Measurements from ENCODE around the gene MYO1E.

The MYO1E gene

DNA sequence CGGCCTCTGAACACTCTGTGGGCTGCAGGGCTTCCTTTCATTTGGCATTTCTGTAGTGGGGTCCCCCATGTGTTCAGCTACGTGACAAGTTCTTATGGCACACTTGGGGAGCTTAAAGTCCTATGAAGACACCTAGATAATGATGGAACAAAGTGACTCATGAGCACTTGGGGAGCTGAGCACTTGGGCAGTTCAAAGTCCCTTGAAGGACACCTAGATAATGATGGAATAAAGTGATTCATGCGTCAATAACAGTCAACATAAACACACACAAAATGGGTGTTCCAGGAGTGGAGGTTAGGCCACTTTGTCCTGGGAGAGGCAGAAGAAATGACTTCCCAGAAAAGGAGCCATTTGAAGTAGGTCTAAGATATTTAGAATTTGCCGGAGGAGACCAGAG lies 99.4 kb downstream of the MYO1E start:
- no peak for DNase-seq (ENCODE audit: low read depth, low spot score)
- Histone ChIP-seq H3K9me3 (ENCODE audit: low read depth, low read length) (no peaks in the 10 kb centered on the region), H3K9ac (ENCODE audit: insufficient read length) (no peak overlapping the region), H3K36me3 (ENCODE audit: insufficient read depth, low read length) (no peaks in the 10 kb centered on the region), H3K27ac (no peak overlapping the region), H3K4me3 (no peak overlapping the region)
- TF ChIP-seq EZH2 (IDR thresholded peaks at IDR 0.05): no peak
- no peak for TF ChIP-seq FOXP2 (optimal IDR thresholded peaks at IDR 0.05; ENCODE audit: control extremely low read depth, extremely low read length, insufficient read depth)
- TF ChIP-seq POLR2AphosphoS5 (IDR thresholded peaks at IDR 0.05; ENCODE audit: borderline replicate concordance, low read depth, low read length): no peak

DNA sequence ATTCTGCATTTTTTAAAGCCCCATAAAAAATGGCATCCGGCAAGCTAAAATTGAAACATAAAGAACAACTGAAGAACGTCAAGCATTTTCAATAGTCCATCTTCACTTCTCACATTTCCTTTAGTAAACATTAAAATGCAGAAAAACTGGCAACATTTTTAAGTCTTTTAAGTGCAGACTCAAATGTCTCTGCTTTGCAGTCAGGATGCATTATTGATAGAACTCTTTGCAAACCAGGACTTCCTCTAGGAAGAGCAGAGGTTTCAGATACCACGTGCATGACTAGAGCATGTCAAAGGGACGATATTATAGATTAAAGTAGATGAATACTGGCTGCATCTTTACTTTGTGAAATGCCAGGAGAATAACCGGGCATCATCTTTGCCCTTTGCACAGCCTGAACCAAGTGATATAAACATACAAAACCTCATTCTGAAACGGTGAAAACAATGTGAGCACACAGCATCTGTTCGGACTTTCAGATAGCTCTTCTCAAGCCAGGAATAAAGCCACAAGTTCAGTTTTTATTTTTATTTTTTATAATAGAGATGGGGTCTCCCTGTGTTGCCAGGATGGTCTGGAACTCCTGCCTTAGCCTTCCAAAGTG lies 101.0 kb downstream of the MYO1E start:
- Histone ChIP-seq H3K9ac (ENCODE audit: insufficient read length) (no peak overlapping the region), H3K9me3 (ENCODE audit: low read depth, low read length) (no peaks in the 10 kb centered on the region), H3K4me3 (no peak overlapping the region), H3K36me3 (ENCODE audit: insufficient read depth, low read length) (no peaks in the 10 kb centered on the region), H3K27ac (no peak overlapping the region)
- DNase-seq (ENCODE audit: low read depth, low spot score): no peak
- TF ChIP-seq FOXP2 (optimal IDR thresholded peaks at IDR 0.05; ENCODE audit: control extremely low read depth, extremely low read length, insufficient read depth): no peak
- no peak for TF ChIP-seq EZH2 (IDR thresholded peaks at IDR 0.05)
- no peak for TF ChIP-seq POLR2AphosphoS5 (IDR thresholded peaks at IDR 0.05; ENCODE audit: borderline replicate concordance, low read depth, low read length)

DNA sequence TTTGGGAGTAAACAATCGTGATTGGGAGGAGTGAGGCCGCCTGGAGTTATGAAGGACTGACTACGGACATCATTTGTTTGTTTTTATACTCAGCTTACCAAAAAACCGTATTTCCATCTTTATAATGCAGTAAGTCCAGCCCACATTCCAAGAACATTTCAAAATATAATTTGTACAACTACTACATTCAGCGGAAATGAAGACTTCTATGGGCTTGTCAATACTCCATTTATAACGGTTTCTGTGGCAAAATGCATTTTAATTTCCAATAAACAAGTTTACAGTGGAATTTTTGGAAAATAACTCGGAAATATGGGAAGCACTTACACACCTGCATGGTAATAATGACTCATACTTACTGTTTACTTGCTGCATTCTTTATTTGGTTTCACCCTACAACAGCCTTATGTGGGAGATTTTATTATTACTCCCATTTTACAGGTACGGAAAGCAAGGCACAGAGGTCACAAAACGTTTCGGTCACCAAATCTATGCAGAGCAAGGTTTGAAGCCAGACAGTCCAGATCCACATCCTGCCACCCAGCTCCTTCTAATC lies 103.7 kb downstream of the MYO1E start:
- Histone ChIP-seq H3K4me3 (no peak overlapping the region), H3K9me3 (ENCODE audit: low read depth, low read length) (no peaks in the 10 kb centered on the region), H3K27ac (no peak overlapping the region), H3K36me3 (ENCODE audit: insufficient read depth, low read length) (no peaks in the 10 kb centered on the region), H3K9ac (ENCODE audit: insufficient read length) (no peak overlapping the region)
- no peak for TF ChIP-seq FOXP2 (optimal IDR thresholded peaks at IDR 0.05; ENCODE audit: control extremely low read depth, extremely low read length, insufficient read depth)
- TF ChIP-seq POLR2AphosphoS5 (IDR thresholded peaks at IDR 0.05; ENCODE audit: borderline replicate concordance, low read depth, low read length): no peak
- TF ChIP-seq EZH2 (IDR thresholded peaks at IDR 0.05): no peak
- DNase-seq (ENCODE audit: low read depth, low spot score): no peak

DNA sequence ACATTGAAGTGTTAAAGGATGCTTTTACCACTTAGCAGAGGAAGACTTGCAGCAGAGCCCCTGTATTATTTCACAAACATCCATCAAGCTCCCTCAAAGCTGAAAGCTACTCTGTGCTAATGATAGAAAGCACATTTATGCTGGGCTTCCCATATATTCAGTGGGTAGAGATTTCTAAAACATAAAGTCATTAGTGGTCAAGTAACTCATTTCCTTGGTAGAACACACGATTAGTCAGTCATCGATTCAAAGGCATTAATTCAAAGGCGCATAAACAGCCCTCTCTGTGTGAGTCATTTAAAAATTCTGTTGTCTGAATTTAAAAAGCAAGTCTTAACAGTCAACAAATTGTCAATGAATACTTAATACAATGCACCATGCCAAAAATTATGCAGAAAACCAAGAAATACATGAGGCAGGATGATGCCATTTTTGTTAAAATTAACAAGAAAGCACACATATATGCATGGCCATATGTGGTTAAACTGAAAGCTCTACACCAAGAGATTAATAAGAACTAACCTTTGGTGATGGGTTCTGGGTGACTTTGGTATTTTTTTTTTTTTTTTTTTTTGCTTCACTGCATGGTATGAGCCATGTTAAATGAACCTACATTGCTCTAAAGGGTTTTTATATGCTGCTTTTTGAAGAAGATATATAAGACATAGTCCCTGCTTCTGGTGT lies 104.4 kb downstream of the MYO1E start:
- H3K36me3 ChIP-seq (ENCODE audit: insufficient read depth, low read length): no peaks in the 10 kb centered on the region
- DNase-seq (ENCODE audit: low read depth, low spot score): no peak
- H3K27ac ChIP-seq: no peak overlapping the region
- TF ChIP-seq POLR2AphosphoS5 (IDR thresholded peaks at IDR 0.05; ENCODE audit: borderline replicate concordance, low read depth, low read length): no peak
- no peak for TF ChIP-seq FOXP2 (optimal IDR thresholded peaks at IDR 0.05; ENCODE audit: control extremely low read depth, extremely low read length, insufficient read depth)
- no peak for TF ChIP-seq EZH2 (IDR thresholded peaks at IDR 0.05)
- H3K9ac ChIP-seq (ENCODE audit: insufficient read length): no peak overlapping the region
- no peak overlapping the region for H3K4me3 ChIP-seq
- no peaks in the 10 kb centered on the region for H3K9me3 ChIP-seq (ENCODE audit: low read depth, low read length)

DNA sequence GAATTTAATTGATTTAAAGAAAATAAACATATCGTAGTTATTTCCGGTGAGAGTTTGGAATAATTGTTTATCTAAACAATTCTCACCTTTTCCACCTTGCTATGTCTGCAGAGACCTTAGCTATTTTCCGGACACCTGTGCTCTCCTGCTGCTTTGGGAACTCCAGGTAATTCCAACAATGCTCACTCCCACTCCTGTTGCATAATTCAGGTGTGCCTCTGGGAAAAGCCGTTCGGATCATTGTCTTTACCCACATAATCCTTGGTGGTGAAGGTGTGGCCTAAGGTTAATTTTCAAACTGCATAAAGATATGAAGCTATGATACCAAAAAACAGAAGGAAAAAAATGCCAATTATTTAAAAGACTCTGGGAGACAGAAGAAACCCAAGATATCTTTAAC lies 106.6 kb downstream of the MYO1E start:
- H3K9me3 ChIP-seq (ENCODE audit: low read depth, low read length): no peaks in the 10 kb centered on the region
- TF ChIP-seq FOXP2 (optimal IDR thresholded peaks at IDR 0.05; ENCODE audit: control extremely low read depth, extremely low read length, insufficient read depth) (no peak), EZH2 (IDR thresholded peaks at IDR 0.05) (no peak), POLR2AphosphoS5 (IDR thresholded peaks at IDR 0.05; ENCODE audit: borderline replicate concordance, low read depth, low read length) (no peak)
- H3K36me3 ChIP-seq (ENCODE audit: insufficient read depth, low read length): no peaks in the 10 kb centered on the region
- no peak overlapping the region for H3K27ac ChIP-seq
- H3K4me3 ChIP-seq: no peak overlapping the region
- no peak for DNase-seq (ENCODE audit: low read depth, low spot score)
- no peak overlapping the region for H3K9ac ChIP-seq (ENCODE audit: insufficient read length)

DNA sequence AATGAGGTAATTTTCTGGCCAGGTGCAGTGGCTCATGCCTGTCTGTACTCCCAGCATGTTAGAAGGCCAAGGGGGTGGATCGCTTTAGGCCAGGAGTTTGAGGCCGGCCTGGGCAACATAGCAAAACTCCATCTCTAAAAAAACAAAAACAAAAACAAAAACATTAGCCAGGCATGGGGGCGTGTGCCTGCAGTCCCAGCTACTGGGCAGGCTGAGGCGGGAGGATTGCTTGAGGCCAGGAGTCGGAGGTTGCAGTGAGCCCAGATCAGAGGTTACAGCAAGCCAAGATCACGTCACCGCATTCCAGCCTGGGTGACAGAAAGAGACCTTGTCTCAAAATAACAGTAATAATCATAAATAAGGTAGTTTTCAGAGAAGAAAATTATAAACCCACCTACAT lies 110.4 kb downstream of the MYO1E start:
- no peak overlapping the region for H3K27ac ChIP-seq
- H3K36me3 ChIP-seq (ENCODE audit: insufficient read depth, low read length): no peaks in the 10 kb centered on the region
- TF ChIP-seq POLR2AphosphoS5 (IDR thresholded peaks at IDR 0.05; ENCODE audit: borderline replicate concordance, low read depth, low read length) (no peak), FOXP2 (optimal IDR thresholded peaks at IDR 0.05; ENCODE audit: control extremely low read depth, extremely low read length, insufficient read depth) (no peak), EZH2 (IDR thresholded peaks at IDR 0.05) (no peak)
- H3K4me3 ChIP-seq: no peak overlapping the region
- DNase-seq (ENCODE audit: low read depth, low spot score): no peak
- no peak overlapping the region for H3K9ac ChIP-seq (ENCODE audit: insufficient read length)
- no peaks in the 10 kb centered on the region for H3K9me3 ChIP-seq (ENCODE audit: low read depth, low read length)

DNA sequence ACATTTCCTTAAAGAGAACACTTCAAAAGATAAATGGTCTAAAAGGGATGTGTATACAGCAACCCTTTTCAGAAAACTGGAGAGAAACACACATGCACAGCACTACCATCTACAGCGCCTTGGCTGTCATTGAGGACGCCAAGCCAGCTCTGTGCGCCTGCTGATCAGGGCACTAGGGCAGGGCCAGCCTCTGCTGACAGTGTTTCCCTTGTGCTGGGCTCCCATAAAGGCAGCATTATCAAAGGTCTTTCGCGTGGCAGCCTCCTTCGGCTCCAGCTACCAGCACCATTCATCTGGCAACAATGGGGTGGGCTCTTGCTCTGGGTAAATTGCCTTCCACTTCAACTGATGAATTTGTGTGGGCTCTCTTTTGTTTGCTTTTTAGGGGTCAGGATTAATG lies 112.6 kb downstream of the MYO1E start:
- Histone ChIP-seq H3K36me3 (ENCODE audit: insufficient read depth, low read length) (no peaks in the 10 kb centered on the region), H3K27ac (no peak overlapping the region), H3K9me3 (ENCODE audit: low read depth, low read length) (no peaks in the 10 kb centered on the region), H3K4me3 (no peak overlapping the region), H3K9ac (ENCODE audit: insufficient read length) (no peak overlapping the region)
- DNase-seq (ENCODE audit: low read depth, low spot score): no peak
- no peak for TF ChIP-seq POLR2AphosphoS5 (IDR thresholded peaks at IDR 0.05; ENCODE audit: borderline replicate concordance, low read depth, low read length)
- no peak for TF ChIP-seq FOXP2 (optimal IDR thresholded peaks at IDR 0.05; ENCODE audit: control extremely low read depth, extremely low read length, insufficient read depth)
- no peak for TF ChIP-seq EZH2 (IDR thresholded peaks at IDR 0.05)

DNA sequence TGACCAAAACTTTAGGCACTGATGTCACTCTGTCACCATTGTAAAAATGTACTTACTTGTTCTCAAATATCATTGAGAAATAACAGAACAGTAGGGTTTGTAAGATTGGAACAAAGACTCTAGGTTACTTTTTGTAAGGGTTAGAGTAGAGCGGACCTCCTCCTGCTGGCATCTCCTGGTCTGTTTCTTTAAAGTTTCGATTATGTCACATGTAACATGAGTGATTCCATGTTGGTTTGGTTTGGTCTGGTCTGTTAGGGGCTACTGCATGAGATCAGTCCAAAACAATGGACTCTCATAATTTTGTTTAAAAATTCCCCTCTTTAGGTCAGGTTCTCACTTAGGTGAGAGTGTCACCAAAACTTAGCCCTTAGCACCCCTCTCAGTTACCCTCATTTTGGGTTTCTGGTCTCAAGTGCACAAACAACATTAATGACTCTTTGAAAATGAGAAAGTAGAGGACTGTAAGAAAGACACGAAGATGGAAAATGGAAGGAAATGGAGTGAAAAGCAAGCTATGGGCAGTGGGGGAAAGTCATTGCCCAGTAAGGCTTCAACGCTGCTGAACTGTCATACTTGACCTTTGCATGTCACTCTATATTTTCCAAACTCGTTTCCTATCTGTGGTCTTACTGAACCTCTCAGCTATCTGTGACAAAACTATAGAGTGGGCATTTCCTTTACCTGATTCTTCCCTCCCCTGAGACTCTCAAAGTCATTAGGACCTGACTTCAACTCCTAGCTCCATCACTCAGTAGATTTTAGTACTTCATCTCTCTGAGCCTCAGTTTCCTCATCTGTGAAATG lies 113.3 kb downstream of the MYO1E start:
- no peaks in the 10 kb centered on the region for H3K36me3 ChIP-seq (ENCODE audit: insufficient read depth, low read length)
- TF ChIP-seq FOXP2 (optimal IDR thresholded peaks at IDR 0.05; ENCODE audit: control extremely low read depth, extremely low read length, insufficient read depth) (no peak), POLR2AphosphoS5 (IDR thresholded peaks at IDR 0.05; ENCODE audit: borderline replicate concordance, low read depth, low read length) (no peak)
- H3K9ac ChIP-seq (ENCODE audit: insufficient read length): no peak overlapping the region
- H3K9me3 ChIP-seq (ENCODE audit: low read depth, low read length): no peaks in the 10 kb centered on the region
- no peak for DNase-seq (ENCODE audit: low read depth, low spot score)
- H3K4me3 ChIP-seq: no peak overlapping the region
- H3K27ac ChIP-seq: no peak overlapping the region
